GM12878 (cell line): ENCODE data around the gene THADA. TPM values are rescaled to one million over a fixed set of nuclear protein-coding genes. Genes with fewer than 3 reads are reported as not detected.
A peak's percentile ranks its signal among the peaks of the same experiment; 100 is the strongest.
"Not testable (repeated sequence)": the region's sequence is repeated elsewhere in the genome, so short reads cannot be mapped to it uniquely, and the experiment has no call there.

Source experiments
- ATAC-seq: fragments of 200-7000 bp; cut with Tn5 transposase; 3 replicates; pipeline ENCODE4 v1.9.1; 2020; ENCODE audit warnings: mild to moderate bottlenecking, moderate library complexity
- BruUV-seq: library from RNA; stranded (reverse); fragments of 400-500 nt; replicated peaks from 2 replicates; lab custom pipeline; 2021; lab: Mats Ljungman, UMichigan
- CTCF ChIA-PET: fragments of 300-600 bp; sonication (Branson Sonifier 250); formaldehyde crosslinking; extraction: SDS; loops from one replicate; lab custom pipeline; 2021; ENCODE audit warnings: inconsistent platforms; lab: Yijun Ruan, JAX
- POLR2A ChIA-PET: fragments of 350-600 bp; formaldehyde crosslinking; extraction: SDS; loops from one replicate; lab custom pipeline; 2021; ENCODE audit warnings: inconsistent platforms; lab: Charles Lee
- RAD21 ChIA-PET: fragments of 300-600 bp; sonication (Branson Sonifier 250); formaldehyde crosslinking; loops from one replicate; lab custom pipeline; 2023; ENCODE audit warnings: antibody characterized with exemption; ENCODE audit not compliant: unreplicated experiment; lab: Charles Lee
- SMC1A ChIA-PET: fragments of 300-600 bp; sonication (Branson Sonifier 250); formaldehyde crosslinking; loops from one replicate; lab custom pipeline; 2023; ENCODE audit not compliant: unreplicated experiment, uncharacterized antibody; lab: Charles Lee
- DNase-seq: peaks from one replicate; pipeline ENCODE4 v3.0.0-alpha.2; 2011; ENCODE audit warnings: low read depth, low spot score
- FAIRE-seq: peaks from 3 replicates; lab custom pipeline; 2011; peaks lifted over from hg19 to GRCh38; lab: Jason Lieb, UNC
- H2AFZ ChIP-seq: 2 replicates; pipeline ENCODE4 v1.6.0; 2011; ENCODE audit warnings: low read depth, low read length, control low read depth; ENCODE audit not compliant: control insufficient read depth
- H3K27ac ChIP-seq: 2 replicates; pipeline ENCODE4 v1.5.1; 2011; ENCODE audit warnings: control low read depth; ENCODE audit not compliant: control insufficient read depth, insufficient read depth
- H3K27me3 ChIP-seq, 2 experiments: replicated peaks in 1 of 2; 2 replicates each; pipeline versions ENCODE4 v1.6.0 to v1.6.1; 2011; ENCODE audit warnings: low read length in 1 of 2; ENCODE audit not compliant: control insufficient read depth in 2 of 2, insufficient read depth in 2 of 2
- H3K36me3 ChIP-seq, 2 experiments: 2 replicates each; pipeline ENCODE4 v1.5.1; 2011; ENCODE audit warnings: low read length in 1 of 2; ENCODE audit not compliant: control insufficient read depth in 2 of 2, insufficient read depth in 2 of 2
- H3K4me1 ChIP-seq: 2 replicates; pipeline ENCODE4 v1.6.1; 2011; ENCODE audit warnings: mild to moderate bottlenecking, low read length, moderate library complexity, mixed read lengths; ENCODE audit not compliant: control insufficient read depth, insufficient read depth
- H3K4me2 ChIP-seq: 2 replicates; pipeline ENCODE4 v1.6.0; 2011; ENCODE audit warnings: control low read depth; ENCODE audit not compliant: control insufficient read depth, insufficient read depth
- H3K4me3 ChIP-seq: fragments of 200-600 bp; sonication (generic); 2 replicates; pipeline ENCODE4 v1.5.1; 2016
- H3K79me2 ChIP-seq: 2 replicates; pipeline ENCODE4 v1.6.0; 2011; ENCODE audit warnings: low read length; ENCODE audit not compliant: control insufficient read depth, insufficient read depth
- H3K9ac ChIP-seq: 2 replicates; pipeline ENCODE4 v1.8.0; 2011; ENCODE audit warnings: low read length, control low read depth, mixed read lengths; ENCODE audit not compliant: control insufficient read depth, insufficient read depth
- H3K9me3 ChIP-seq: replicated peaks from 3 replicates; pipeline ENCODE4 v1.5.1; 2011; ENCODE audit warnings: mild to moderate bottlenecking, low read length; ENCODE audit not compliant: control insufficient read depth, insufficient read depth
- H4K20me1 ChIP-seq: 2 replicates; pipeline ENCODE4 v1.6.0; 2011; ENCODE audit not compliant: control insufficient read depth, insufficient read depth
- BRCA1 ChIP-seq: IDR thresholded peaks from 2 replicates; pipeline ENCODE4 v1.6.1; 2011; ENCODE audit warnings: low read depth, low read length, improper control_type of control experiment
- CHD1 ChIP-seq: IDR thresholded peaks from 2 replicates; pipeline ENCODE4 v1.6.1; 2012; ENCODE audit warnings: low read depth, low read length, improper control_type of control experiment
- DPF2 ChIP-seq: fragments of 450-650 bp; IDR thresholded peaks from 2 replicates; pipeline ENCODE4 v1.6.1; 2017; ENCODE audit warnings: mild to moderate bottlenecking
- EZH2 ChIP-seq: IDR thresholded peaks from 2 replicates; pipeline ENCODE4 v1.6.1; 2012; ENCODE audit warnings: low read depth, mild to moderate bottlenecking, control low read depth, inconsistent platforms, low read length, borderline replicate concordance; ENCODE audit not compliant: control insufficient read depth
- HDAC2 ChIP-seq: fragments of 200-600 bp; sonication (generic); IDR thresholded peaks from 2 replicates; pipeline ENCODE4 v1.6.1; 2017
- HDGF ChIP-seq: fragments of 450-650 bp; IDR thresholded peaks from 2 replicates; pipeline ENCODE4 v1.6.1; 2016; ENCODE audit warnings: antibody characterized with exemption
- MLLT1 ChIP-seq: fragments of 450-650 bp; IDR thresholded peaks from 2 replicates; pipeline ENCODE4 v1.6.1; 2016; ENCODE audit warnings: mild to moderate bottlenecking
- NFXL1 ChIP-seq: fragments of 450-650 bp; IDR thresholded peaks from 2 replicates; pipeline ENCODE4 v1.6.1; 2017; ENCODE audit warnings: antibody characterized with exemption, mild to moderate bottlenecking, borderline replicate concordance
- PBX3 ChIP-seq: IDR thresholded peaks from 2 replicates; pipeline ENCODE4 v1.6.1; 2011; ENCODE audit warnings: mild to moderate bottlenecking, low read depth, low read length, moderate library complexity; ENCODE audit not compliant: insufficient replicate concordance
- RUNX3 ChIP-seq: IDR thresholded peaks from 2 replicates; pipeline ENCODE4 v1.6.1; 2012; ENCODE audit warnings: low read length, inconsistent platforms
- USF1 ChIP-seq: IDR thresholded peaks from 2 replicates; pipeline ENCODE4 v1.6.1; 2011; ENCODE audit warnings: borderline replicate concordance, low read depth, mild to moderate bottlenecking, moderate library complexity, mixed read lengths, low read length; ENCODE audit not compliant: insufficient read depth; ENCODE audit errors: extremely low read length
- YY1 ChIP-seq: IDR thresholded peaks from 2 replicates; pipeline ENCODE4 v1.6.1; 2011; ENCODE audit warnings: low read depth, mild to moderate bottlenecking, low read length
- WGBS: methylation state at CpG from one replicate; pipeline ENCODE4 v1.1.6; 2016; ENCODE audit warnings: low lambda C conversion rate; ENCODE audit not compliant: insufficient replicate concordance, insufficient coverage; ENCODE audit errors: missing lambda C conversion rate; 5-methylcytosine and 5-hydroxymethylcytosine counted together
- in situ Hi-C: fragments of 300-500 bp; cut with MboI; formaldehyde crosslinking; loops from 9 replicates; pipeline ENCODE4 v1.14.3; 2018; ENCODE audit warnings: mixed read lengths
- intact Hi-C: fragments of 100-400 bp; cut with micrococcal nuclease; formaldehyde crosslinking; loops from one replicate; pipeline ENCODE4 v1.14.2; 2022; ENCODE audit not compliant: unreplicated experiment
- polyA plus RNA-seq, 11 experiments: library from polyadenylated mRNA; depleted of rRNA in 4 of 11; unstranded in 6 of 11; stranded (reverse) in 5 of 11; fragments of >200 nt; fragmentation: Nextera tagmentation in 4 of 11; fragmentation: Illumina TruSeq in 1 of 11; extraction: Ambion mirVana in 4 of 11; extraction: Trizol in 1 of 11; gene quantifications; 1 replicate in 1 of 11; 2 replicates in 10 of 11; pipeline versions ENCODE4 v1.2.1 to v1.2.3, GENCODE V29; 2011 to 2016; ENCODE audit warnings: inconsistent platforms in 2 of 11, missing spikeins in 2 of 11, low read depth in 1 of 11
- total RNA-seq, 4 experiments: library from RNA; depleted of rRNA in 3 of 4; stranded (reverse); fragments of >200 nt in 3 of 4; fragmentation: Illumina TruSeq in 1 of 4; extraction: Trizol in 1 of 4; gene quantifications; 2 replicates each; pipeline versions ENCODE4 v1.2.1 to v1.2.3, GENCODE V29; 2013 to 2021

Gene THADA
- total and polyA plus RNA-seq, 10 of the 15 experiments (the other 5 are each of a cell fraction or from before 2014, with no cell fraction given) = 14.6 to 33.2 (median 23.2) TPM

- Histone ChIP-seq H3K4me2 (peak overlapping the region; percentile 95), H3K4me1 (peaks cover 51% of the 10 kb centered on the region), H3K27ac (peak overlapping the region; percentile 99), H3K9ac (peak overlapping the region; percentile 82), H2AFZ (peak overlapping the region; percentile 10; the same call in 1 of the 2 replicates), H3K4me3 (peak overlapping the region; percentile 36; the same call in 1 of the 2 replicates)
- H4K20me1 ChIP-seq, H3K27me3 ChIP-seq, H3K79me2 ChIP-seq, H3K36me3 ChIP-seq, in situ Hi-C loops, FAIRE-seq, DNase-seq, H3K9me3 ChIP-seq: not testable (repeated sequence)
- BruUV-seq = TSS peak; percentile 81
- intact Hi-C loops = loop anchor here (1.0 to 5.0 kb wide), 4 partner anchors 16 to 159 kb away; partner anchors contain the start of gene ZFP36L2
- WGBS = 22% methylated on average over 9 of the region's 9 CpGs
- CTCF ChIA-PET = interaction anchor here (0.6 to 10.0 kb wide), 13 partner anchors 13 to 257 kb away, joined by 3 to 111 read pairs (median 3); no protein-coding TSS in a partner anchor
- TF ChIP-seq HDGF = peak; percentile 27; the same call in 1 of the 2 replicates
- peak; percentile 94 for TF ChIP-seq MLLT1
- RAD21 ChIA-PET = interaction anchor here (0.7 to 9.1 kb wide), 25 partner anchors 9 to 590 kb away, joined by 3 to 250 read pairs (median 5); partner anchors contain the start of gene ZFP36L2
- SMC1A ChIA-PET = interaction anchor here (0.7 to 10.5 kb wide), 16 partner anchors 12 to 1203 kb away, joined by 3 to 297 read pairs (median 4); partner anchors contain the start of gene ZFP36L2
- POLR2A ChIA-PET = interaction anchor here (0.8 to 8.0 kb wide), 8 partner anchors 17 to 173 kb away, joined by 3 to 95 read pairs (median 6); partner anchors contain the start of gene ZFP36L2
- ATAC-seq = peak; percentile 35
Measured at GRCh38 chr2:43386679-43387078, 209.2 kb downstream of the THADA start.

- H3K4me3 ChIP-seq = no peak overlapping the region
- ChIA-PET RAD21 (interaction anchor here (0.8 to 2.1 kb wide), 12 partner anchors 8 to 155 kb away, joined by 3 to 15 read pairs (median 6); no protein-coding TSS in a partner anchor), SMC1A (interaction anchor here (0.6 to 1.6 kb wide), 17 partner anchors 15 to 155 kb away, joined by 3 to 7 read pairs (median 4); no protein-coding TSS in a partner anchor), POLR2A (interaction anchor here (1.8 kb wide), 1 partner anchor 22 kb away, joined by 7 read pairs; no protein-coding TSS in a partner anchor), CTCF (interaction anchor here (1.3 to 1.7 kb wide), 3 partner anchors 13 to 97 kb away, joined by 3 to 9 read pairs (median 3); no protein-coding TSS in a partner anchor)
- no peak overlapping the region for H2AFZ ChIP-seq
- no peaks in the 10 kb centered on the region; the same call in 2 of the 3 replicates for H3K9me3 ChIP-seq
- DNase-seq = no peak
- no peaks in the 10 kb centered on the region for H4K20me1 ChIP-seq
- peaks cover 0 to 2% of the 10 kb centered on the region in 2 experiments; a peak in 1 of 4 replicates for H3K36me3 ChIP-seq
- H3K9ac ChIP-seq = no peak overlapping the region
- H3K79me2 ChIP-seq = no peaks in the 10 kb centered on the region
- 46% methylated on average over 1 of the region's 1 CpG for WGBS
- in situ Hi-C loops (no loop called here), intact Hi-C loops (no loop called here)
- H3K4me2 ChIP-seq = no peak overlapping the region
- FAIRE-seq = no peak
- H3K4me1 ChIP-seq = peaks cover 39% of the 10 kb centered on the region
- no peaks in the 10 kb centered on the region for H3K27me3 ChIP-seq
- no peak for ATAC-seq
- peak overlapping the region; percentile 11; the same call in 1 of the 2 replicates for H3K27ac ChIP-seq
- no TSS peak for BruUV-seq
- TF ChIP-seq YY1 = no peak
- no peak for TF ChIP-seq PBX3
- TF ChIP-seq DPF2 = no peak
- no peak for TF ChIP-seq EZH2
- no peak for TF ChIP-seq CHD1
- TF ChIP-seq USF1 = no peak
- TF ChIP-seq NFXL1 = no peak
- TF ChIP-seq BRCA1 = no peak
- no peak for TF ChIP-seq RUNX3
- TF ChIP-seq HDAC2 = no peak
Measured at GRCh38 chr2:43384143-43384542, 211.7 kb downstream of the THADA start.
